Measurements from ENCODE around the gene APMAP. TPM values are rescaled to one million over a fixed set of nuclear protein-coding genes. Genes with fewer than 3 reads are reported as not detected.

The APMAP gene
- total and polyA plus RNA-seq, 7 donors, result 9.6 to 55.8 (median 25.7) TPM

DNA sequence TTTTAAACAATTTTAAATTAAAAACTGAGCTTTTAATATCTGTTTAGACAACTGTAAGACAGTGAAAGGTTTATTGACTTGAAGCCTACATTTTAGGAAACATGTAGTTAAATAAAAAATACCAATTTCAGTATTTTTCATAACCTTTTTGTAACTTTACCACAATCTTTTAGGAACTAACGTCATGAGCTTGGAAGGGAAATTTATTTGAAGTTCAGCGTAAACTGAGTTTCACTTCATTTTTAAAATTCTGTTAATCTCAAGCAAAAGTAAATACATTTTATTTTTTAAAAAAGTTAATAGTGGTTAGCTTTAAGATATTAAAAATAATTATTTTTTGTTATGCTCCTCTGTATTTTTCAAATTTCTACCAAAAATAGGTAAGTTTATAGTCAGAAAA lies 38.0 kb downstream of the APMAP start:
- no peak for DNase-seq
- Histone ChIP-seq H3K4me3 (no peak overlapping the region), H3K27me3 (peaks cover 0 to 10% (median under 1%) of the 10 kb centered on the region in 3 donors), H3K9me3 (no peaks in the 10 kb centered on the region), H3K27ac (no peak overlapping the region), H3K4me1 (no peaks in the 10 kb centered on the region), H3K36me3 (peaks cover 0 to 31% (median 9%) of the 10 kb centered on the region in 4 donors)
- intact Hi-C loops (cut with DNase I), result no loop called here
- TF ChIP-seq POLR2AphosphoS5 (IDR thresholded peaks at IDR 0.05) (no peak), EP300 (IDR thresholded peaks at IDR 0.05) (no peak)
- TF ChIP-seq, protein P1, sequence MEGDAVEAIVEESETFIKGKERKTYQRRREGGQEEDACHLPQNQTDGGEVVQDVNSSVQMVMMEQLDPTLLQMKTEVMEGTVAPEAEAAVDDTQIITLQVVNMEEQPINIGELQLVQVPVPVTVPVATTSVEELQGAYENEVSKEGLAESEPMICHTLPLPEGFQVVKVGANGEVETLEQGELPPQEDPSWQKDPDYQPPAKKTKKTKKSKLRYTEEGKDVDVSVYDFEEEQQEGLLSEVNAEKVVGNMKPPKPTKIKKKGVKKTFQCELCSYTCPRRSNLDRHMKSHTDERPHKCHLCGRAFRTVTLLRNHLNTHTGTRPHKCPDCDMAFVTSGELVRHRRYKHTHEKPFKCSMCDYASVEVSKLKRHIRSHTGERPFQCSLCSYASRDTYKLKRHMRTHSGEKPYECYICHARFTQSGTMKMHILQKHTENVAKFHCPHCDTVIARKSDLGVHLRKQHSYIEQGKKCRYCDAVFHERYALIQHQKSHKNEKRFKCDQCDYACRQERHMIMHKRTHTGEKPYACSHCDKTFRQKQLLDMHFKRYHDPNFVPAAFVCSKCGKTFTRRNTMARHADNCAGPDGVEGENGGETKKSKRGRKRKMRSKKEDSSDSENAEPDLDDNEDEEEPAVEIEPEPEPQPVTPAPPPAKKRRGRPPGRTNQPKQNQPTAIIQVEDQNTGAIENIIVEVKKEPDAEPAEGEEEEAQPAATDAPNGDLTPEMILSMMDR (IDR thresholded peaks at IDR 0.05), result no peak
- 62 to 90% methylated on average over 2 of the region's 2 CpGs for WGBS, 2 donors

DNA sequence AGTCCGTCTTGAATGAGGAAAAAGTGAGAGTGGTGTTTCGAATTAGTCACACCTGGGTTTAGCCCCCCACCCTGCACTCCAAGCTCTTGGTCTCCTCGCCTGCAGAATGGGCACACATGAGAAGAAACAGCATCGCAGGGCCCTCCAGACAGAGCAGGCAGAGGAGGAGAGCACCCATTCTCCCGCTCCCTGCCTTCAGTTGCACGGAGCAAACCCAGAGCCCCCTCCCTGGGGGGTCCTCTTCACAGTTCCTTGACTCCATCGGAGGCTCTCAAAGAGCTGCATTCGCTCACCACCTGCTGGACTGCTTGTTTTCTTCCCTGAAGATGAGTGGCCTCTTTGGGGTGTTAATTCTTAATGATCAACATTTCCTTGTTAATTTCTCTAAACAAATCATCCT lies 38.4 kb downstream of the APMAP start:
- intact Hi-C loops (cut with DNase I), result no loop called here
- H3K4me3 ChIP-seq, result no peak overlapping the region
- TF ChIP-seq POLR2AphosphoS5 (IDR thresholded peaks at IDR 0.05), result no peak
- TF ChIP-seq EP300 (IDR thresholded peaks at IDR 0.05), result no peak
- TF ChIP-seq, protein P1 (IDR thresholded peaks at IDR 0.05), result no peak
- no peak for TF ChIP-seq POLR2A (IDR thresholded peaks at IDR 0.05)
- H3K4me1 ChIP-seq, result no peaks in the 10 kb centered on the region
- DNase-seq, result peak; percentile 58
- H3K27me3 ChIP-seq, result peaks cover 0 to 10% (median 5%) of the 10 kb centered on the region in 3 donors
- H3K36me3 ChIP-seq, result peaks cover 0 to 27% (median 9%) of the 10 kb centered on the region in 4 donors
- no peaks in the 10 kb centered on the region for H3K9me3 ChIP-seq
- 73 to 87% methylated on average over 8 of the region's 8 CpGs for WGBS, 2 donors
- H3K27ac ChIP-seq, result no peak overlapping the region

DNA sequence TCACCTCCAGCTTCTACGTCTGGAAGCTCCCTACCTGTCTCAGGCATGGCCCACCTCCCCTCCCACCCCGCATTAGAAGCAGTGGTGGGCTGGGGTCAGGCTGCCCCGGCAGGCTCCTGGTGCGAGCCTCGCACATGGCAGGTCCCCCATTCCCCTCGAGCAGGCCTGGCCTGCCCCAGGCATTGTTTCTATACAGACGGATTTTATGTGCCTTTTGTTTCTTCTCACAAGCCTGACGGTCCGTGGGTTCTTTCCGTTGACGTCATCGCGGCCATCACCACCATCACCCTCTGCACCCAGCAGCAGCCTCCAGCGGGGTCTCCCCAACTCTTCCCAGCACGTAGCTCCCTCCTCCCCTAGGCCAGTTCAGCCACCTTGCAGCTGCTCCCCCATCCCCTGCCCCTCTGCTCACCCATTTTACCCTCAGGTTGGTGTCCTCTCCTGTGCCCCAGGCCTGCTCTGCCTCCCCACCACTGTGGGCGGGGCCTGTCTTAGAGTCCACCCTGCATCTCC lies 38.9 kb downstream of the APMAP start:
- peaks cover 0 to 10% (median 5%) of the 10 kb centered on the region in 3 donors for H3K27me3 ChIP-seq
- peak; percentile 60 for DNase-seq
- no peaks in the 10 kb centered on the region for H3K4me1 ChIP-seq
- peaks cover 0 to 23% (median 8%) of the 10 kb centered on the region in 4 donors for H3K36me3 ChIP-seq
- no peak for TF ChIP-seq EP300 (IDR thresholded peaks at IDR 0.05)
- no peak for TF ChIP-seq POLR2AphosphoS5 (IDR thresholded peaks at IDR 0.05)
- TF ChIP-seq, protein P1 (IDR thresholded peaks at IDR 0.05), result no peak
- no peak for TF ChIP-seq POLR2A (IDR thresholded peaks at IDR 0.05)
- intact Hi-C loops (cut with DNase I), result no loop called here
- H3K27ac ChIP-seq, result no peak overlapping the region
- no peak overlapping the region for H3K4me3 ChIP-seq
- 84 to 86% methylated on average over 16 of the region's 16 CpGs for WGBS, 2 donors
- no peaks in the 10 kb centered on the region for H3K9me3 ChIP-seq

DNA sequence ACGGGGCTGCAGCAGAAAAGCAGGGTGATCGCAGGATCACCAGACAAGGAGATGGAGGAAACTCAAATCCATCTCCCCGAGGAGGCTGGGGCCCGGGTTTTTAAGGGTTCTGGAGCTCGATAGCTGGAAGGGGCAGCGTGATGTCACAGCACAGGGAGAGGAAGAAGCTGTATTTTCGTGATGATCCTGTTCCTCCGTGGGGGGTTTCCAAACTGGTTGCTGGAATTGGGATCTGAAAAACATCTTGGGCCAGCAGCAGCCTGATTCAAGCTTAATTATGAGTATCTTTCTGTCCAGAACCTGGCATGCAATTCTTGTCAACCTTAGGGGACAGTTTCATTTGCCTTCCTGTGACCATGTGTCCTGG lies 39.4 kb downstream of the APMAP start:
- no peaks in the 10 kb centered on the region for H3K9me3 ChIP-seq
- WGBS, 2 donors, result 47 to 82% methylated on average over 8 of the region's 8 CpGs
- H3K27me3 ChIP-seq, result peaks cover 0 to 10% (median 5%) of the 10 kb centered on the region in 3 donors
- TF ChIP-seq POLR2A (IDR thresholded peaks at IDR 0.05) (no peak), EP300 (IDR thresholded peaks at IDR 0.05) (no peak), POLR2AphosphoS5 (IDR thresholded peaks at IDR 0.05) (no peak)
- TF ChIP-seq, protein P1 (IDR thresholded peaks at IDR 0.05), result no peak
- no peak overlapping the region for H3K27ac ChIP-seq
- intact Hi-C loops (cut with DNase I), result no loop called here
- H3K36me3 ChIP-seq, result peaks cover 0 to 18% (median 6%) of the 10 kb centered on the region in 4 donors
- no peaks in the 10 kb centered on the region for H3K4me1 ChIP-seq
- no peak for DNase-seq
- no peak overlapping the region for H3K4me3 ChIP-seq
